Karpas-422 (cell line): ENCODE measurements around the gene RGS13. TPM values are rescaled to one million over a fixed set of nuclear protein-coding genes. Genes with fewer than 3 reads are reported as not detected.

Experiments
- DNase-seq: peaks from one replicate; pipeline ENCODE4 v3.0.0-alpha.2; 2015
- H2AFZ ChIP-seq: fragments of 200-600 bp; sonication (generic); 2 replicates; pipeline ENCODE4 v1.6.1; 2014; ENCODE audit warnings: antibody characterized with exemption, low read length, mixed read lengths
- H3K27ac ChIP-seq: fragments of 200-600 bp; sonication (generic); 2 replicates; pipeline ENCODE4 v1.5.1; 2014; ENCODE audit warnings: mild to moderate bottlenecking, low read length, moderate library complexity
- H3K27me3 ChIP-seq: fragments of 200-600 bp; sonication (generic); 2 replicates; pipeline ENCODE4 v1.6.1; 2014; ENCODE audit warnings: low read length, mixed read lengths
- H3K36me3 ChIP-seq: fragments of 200-600 bp; sonication (generic); 2 replicates; pipeline ENCODE4 v1.6.1; 2014; ENCODE audit warnings: low read length, mixed read lengths; ENCODE audit not compliant: insufficient read depth
- H3K4me1 ChIP-seq: fragments of 200-600 bp; sonication (generic); 2 replicates; pipeline ENCODE4 v1.6.1; 2014; ENCODE audit warnings: mild to moderate bottlenecking, low read length, mixed read lengths
- H3K4me2 ChIP-seq: fragments of 200-600 bp; sonication (generic); 2 replicates; pipeline ENCODE4 v1.6.1; 2014; ENCODE audit warnings: low read length, low read depth, mild to moderate bottlenecking; ENCODE audit not compliant: poor library complexity, severe bottlenecking
- H3K4me3 ChIP-seq: fragments of 200-600 bp; sonication (generic); 2 replicates; pipeline ENCODE4 v1.5.1; 2014; ENCODE audit warnings: mild to moderate bottlenecking, antibody characterized with exemption, low read length, mixed read lengths
- H3K79me2 ChIP-seq: fragments of 200-600 bp; sonication (generic); 2 replicates; pipeline ENCODE4 v1.6.1; 2014; ENCODE audit warnings: mild to moderate bottlenecking, low read length, mixed read lengths
- H3K9ac ChIP-seq: fragments of 200-600 bp; sonication (generic); 2 replicates; pipeline ENCODE4 v1.6.0; 2014; ENCODE audit warnings: low read length
- H3K9me2 ChIP-seq: fragments of 200-600 bp; sonication (generic), shearing (Covaris generic); replicated peaks from 2 replicates; pipeline ENCODE4 v1.6.0; 2014; ENCODE audit warnings: mild to moderate bottlenecking, low read length, moderate library complexity; ENCODE audit not compliant: insufficient read depth
- H3K9me3 ChIP-seq: fragments of 300-700, 200-600 bp; sonication (generic); 2 replicates; pipeline ENCODE4 v1.6.1; 2014; ENCODE audit warnings: low read length, mixed read lengths
- H4K20me1 ChIP-seq: fragments of 200-600 bp; sonication (generic); 2 replicates; pipeline ENCODE4 v1.6.1; 2014; ENCODE audit warnings: mild to moderate bottlenecking, antibody characterized with exemption, low read length, low read depth; ENCODE audit not compliant: insufficient read depth
- total RNA-seq: library from RNA; depleted of rRNA; stranded (reverse); fragments of >200 nt; shearing (Covaris generic); gene quantifications from 2 replicates; pipeline ENCODE4 v1.2.3, GENCODE V29; 2014; ENCODE audit warnings: low replicate concordance

RGS13 gene
- total RNA-seq, 1 experiment from 2014 or later = 462 TPM

- no peak for DNase-seq
- no peak overlapping the region for H3K4me2 ChIP-seq
- H2AFZ ChIP-seq = no peak overlapping the region
Observed at GRCh38 chr1:192700834-192701271, 64.9 kb downstream of the RGS13 start.

GRCh38 chr1:192702212-192702902 lies 66.4 kb downstream of the RGS13 start:
- H3K9ac ChIP-seq = no peak overlapping the region
- H3K4me3 ChIP-seq = no peak overlapping the region
- H3K9me2 ChIP-seq = no peaks in the 10 kb centered on the region
- no peaks in the 10 kb centered on the region for H3K27me3 ChIP-seq
- H3K4me2 ChIP-seq = no peak overlapping the region
- H3K79me2 ChIP-seq = no peaks in the 10 kb centered on the region
- H3K36me3 ChIP-seq = no peaks in the 10 kb centered on the region
- no peaks in the 10 kb centered on the region for H4K20me1 ChIP-seq
- H3K4me1 ChIP-seq = no peaks in the 10 kb centered on the region; the same call in 1 of the 2 replicates
- no peak overlapping the region for H3K27ac ChIP-seq
- DNase-seq = no peak
- H2AFZ ChIP-seq = no peak overlapping the region
- H3K9me3 ChIP-seq = no peaks in the 10 kb centered on the region

More at GRCh38 chr1:192700834-192701271, 64.9 kb downstream of the RGS13 start:
- no peak overlapping the region for H3K27ac ChIP-seq
- no peaks in the 10 kb centered on the region for H3K79me2 ChIP-seq
- no peak overlapping the region for H3K9ac ChIP-seq
- H3K4me3 ChIP-seq = no peak overlapping the region
- no peaks in the 10 kb centered on the region for H3K27me3 ChIP-seq
- H3K36me3 ChIP-seq = no peaks in the 10 kb centered on the region
- H3K9me3 ChIP-seq = no peaks in the 10 kb centered on the region
- no peaks in the 10 kb centered on the region; the same call in 1 of the 2 replicates for H3K4me1 ChIP-seq
- H3K9me2 ChIP-seq = no peaks in the 10 kb centered on the region
- H4K20me1 ChIP-seq = no peaks in the 10 kb centered on the region

- Histone ChIP-seq H3K4me3 (no peak overlapping the region), H3K79me2 (no peaks in the 10 kb centered on the region), H2AFZ (peak overlapping the region; percentile 42; the same call in 1 of the 2 replicates), H4K20me1 (no peaks in the 10 kb centered on the region), H3K9me2 (no peaks in the 10 kb centered on the region), H3K9ac (no peak overlapping the region), H3K27ac (no peak overlapping the region), H3K36me3 (no peaks in the 10 kb centered on the region), H3K27me3 (no peaks in the 10 kb centered on the region), H3K9me3 (no peaks in the 10 kb centered on the region), H3K4me2 (peak overlapping the region; percentile 38), H3K4me1 (no peaks in the 10 kb centered on the region; the same call in 1 of the 2 replicates)
- no peak for DNase-seq
Observed at GRCh38 chr1:192703283-192704206, 67.6 kb downstream of the RGS13 start.

- no peaks in the 10 kb centered on the region for H3K9me3 ChIP-seq
- no peaks in the 10 kb centered on the region; the same call in 1 of the 2 replicates for H3K4me1 ChIP-seq
- no peak for DNase-seq
- H3K9me2 ChIP-seq = no peaks in the 10 kb centered on the region
- no peak overlapping the region for H3K9ac ChIP-seq
- H2AFZ ChIP-seq = no peak overlapping the region
- no peaks in the 10 kb centered on the region for H4K20me1 ChIP-seq
- no peak overlapping the region for H3K27ac ChIP-seq
- no peaks in the 10 kb centered on the region for H3K36me3 ChIP-seq
- H3K4me3 ChIP-seq = no peak overlapping the region
- H3K79me2 ChIP-seq = no peaks in the 10 kb centered on the region
- no peaks in the 10 kb centered on the region for H3K27me3 ChIP-seq
- H3K4me2 ChIP-seq = no peak overlapping the region
Observed at GRCh38 chr1:192705510-192705909, 69.6 kb downstream of the RGS13 start.

GRCh38 chr1:192706936-192707335 lies 71.0 kb downstream of the RGS13 start:
- Histone ChIP-seq H2AFZ (no peak overlapping the region), H3K36me3 (no peaks in the 10 kb centered on the region), H3K9ac (no peak overlapping the region), H4K20me1 (no peaks in the 10 kb centered on the region), H3K9me2 (no peaks in the 10 kb centered on the region), H3K9me3 (no peaks in the 10 kb centered on the region), H3K27me3 (no peaks in the 10 kb centered on the region), H3K4me2 (no peak overlapping the region), H3K27ac (no peak overlapping the region), H3K79me2 (no peaks in the 10 kb centered on the region), H3K4me3 (no peak overlapping the region), H3K4me1 (no peaks in the 10 kb centered on the region; the same call in 1 of the 2 replicates)
- DNase-seq = no peak

- no peaks in the 10 kb centered on the region for H3K27me3 ChIP-seq
- no peaks in the 10 kb centered on the region for H3K79me2 ChIP-seq
- H2AFZ ChIP-seq = no peak overlapping the region
- H3K9me2 ChIP-seq = 0 out of 2 replicates have a peak, but pooled peaks cover 2% of the 10 kb centered on the region
- H3K4me2 ChIP-seq = no peak overlapping the region
- DNase-seq = no peak
- no peaks in the 10 kb centered on the region for H3K9me3 ChIP-seq
- no peaks in the 10 kb centered on the region; the same call in 1 of the 2 replicates for H3K4me1 ChIP-seq
- H3K27ac ChIP-seq = no peak overlapping the region
- H3K4me3 ChIP-seq = no peak overlapping the region
- no peak overlapping the region for H3K9ac ChIP-seq
- H4K20me1 ChIP-seq = no peaks in the 10 kb centered on the region
- no peaks in the 10 kb centered on the region for H3K36me3 ChIP-seq
Observed at GRCh38 chr1:192707978-192708547, 72.1 kb downstream of the RGS13 start.

- Histone ChIP-seq H3K9me2 (0 out of 2 replicates have a peak, but pooled peaks cover 3% of the 10 kb centered on the region), H3K27ac (no peak overlapping the region), H3K4me2 (no peak overlapping the region), H3K79me2 (no peaks in the 10 kb centered on the region), H3K27me3 (no peaks in the 10 kb centered on the region), H3K36me3 (no peaks in the 10 kb centered on the region), H4K20me1 (no peaks in the 10 kb centered on the region), H2AFZ (no peak overlapping the region), H3K4me3 (no peak overlapping the region), H3K4me1 (no peaks in the 10 kb centered on the region), H3K9ac (no peak overlapping the region), H3K9me3 (no peaks in the 10 kb centered on the region)
- DNase-seq = no peak
Observed at GRCh38 chr1:192709544-192709943, 73.6 kb downstream of the RGS13 start.
